GM21723 (cell line): Measurements from ENCODE around the gene SEC16A.

Experiments
- ATAC-seq: cut with Tn5 transposase; IDR thresholded peaks from one replicate; pipeline ENCODE4 v1.9.1; 2021; ENCODE audit warnings: mild to moderate bottlenecking, moderate library complexity; ENCODE audit not compliant: unreplicated experiment

Gene SEC16A

GRCh38 chr9:136505406-136506403, 22.9 kb upstream of the SEC16A start:
- no peak for ATAC-seq

GRCh38 chr9:136504512-136505348, 21.9 kb upstream of the SEC16A start:
- no peak for ATAC-seq

GRCh38 chr9:136502940-136503550, 20.2 kb upstream of the SEC16A start:
- no peak for ATAC-seq

- ATAC-seq: no peak
These were observed 19.4 kb upstream of the SEC16A start for GRCh38 chr9:136502196-136502595.

- no peak for ATAC-seq
These were observed 18.8 kb upstream of the SEC16A start for GRCh38 chr9:136501686-136502085.

GRCh38 chr9:136499935-136500910, 17.4 kb upstream of the SEC16A start:
- ATAC-seq: no peak

GRCh38 chr9:136499071-136499934, 16.5 kb upstream of the SEC16A start:
- ATAC-seq: no peak

GRCh38 chr9:136497916-136498695, 15.3 kb upstream of the SEC16A start:
- no peak for ATAC-seq

- no peak for ATAC-seq
These were observed 14.2 kb upstream of the SEC16A start for GRCh38 chr9:136496801-136497620.

GRCh38 chr9:136496181-136496580, 13.3 kb upstream of the SEC16A start:
- no peak for ATAC-seq

- no peak for ATAC-seq
These were observed 12.5 kb upstream of the SEC16A start for GRCh38 chr9:136495238-136495800.

GRCh38 chr9:136494531-136495215, 11.8 kb upstream of the SEC16A start:
- no peak for ATAC-seq

GRCh38 chr9:136494012-136494411, 11.2 kb upstream of the SEC16A start:
- no peak for ATAC-seq

GRCh38 chr9:136493567-136493971, 10.7 kb upstream of the SEC16A start:
- no peak for ATAC-seq

- ATAC-seq: no peak
These were observed 10.2 kb upstream of the SEC16A start for GRCh38 chr9:136492978-136493522.

- no peak for ATAC-seq
These were observed 6.9 kb upstream of the SEC16A start for GRCh38 chr9:136489731-136490130.
